ENCODE data around the gene NXT1. TPM values are rescaled to one million over a fixed set of nuclear protein-coding genes. Genes with fewer than 3 reads are reported as not detected.
"Not testable (repeated sequence)": the region's sequence is repeated elsewhere in the genome, so short reads cannot be mapped to it uniquely, and the experiment has no call there.

NXT1 gene
- total RNA-seq, 4 donors from 2014 or later: 21.3 to 42.0 (median 26.5) TPM

GRCh38 chr20:23303325-23304102 lies 47.1 kb upstream of the NXT1 start:
- 45 to 80% methylated on average over 2 to 3 of the region's 5 CpGs for WGBS, 2 donors (ENCODE audit: low coverage in 1 of 2)

DNA sequence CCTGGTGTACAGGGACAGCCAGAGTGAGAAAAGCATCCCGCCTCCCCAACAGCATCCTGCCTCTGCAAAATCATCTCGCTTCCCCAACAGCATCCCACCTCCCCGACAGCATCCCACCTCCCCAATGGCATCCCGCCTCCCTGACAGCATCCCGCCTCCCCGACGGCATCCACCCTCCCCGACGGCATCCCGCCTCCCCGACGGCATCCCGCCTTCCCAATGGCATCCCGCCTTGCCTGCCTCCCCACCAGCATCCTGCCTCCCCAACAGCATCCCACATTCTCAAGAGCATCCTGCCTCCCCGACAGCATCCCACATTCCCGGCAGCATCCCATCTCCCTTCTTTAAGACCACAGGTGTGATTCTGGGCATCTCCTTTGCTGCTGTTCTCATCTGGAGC lies 46.0 kb upstream of the NXT1 start:
- Histone ChIP-seq H3K9me3 (no peaks in the 10 kb centered on the region), H3K27ac (peak overlapping the region in 2 of 4 donors; percentile 52 to 65), H3K27me3 (no peaks in the 10 kb centered on the region), H3K4me1 (no peaks in the 10 kb centered on the region), H3K36me3 (no peaks in the 10 kb centered on the region), H3K4me3 (no peak overlapping the region)
- TF ChIP-seq POLR2A (IDR thresholded peaks at IDR 0.05): no peak
- TF ChIP-seq EP300 (IDR thresholded peaks at IDR 0.05): no peak
- TF ChIP-seq POLR2AphosphoS5 (IDR thresholded peaks at IDR 0.05): no peak
- no peak for TF ChIP-seq CTCF (IDR thresholded peaks at IDR 0.05)
- no peak for ATAC-seq
- WGBS, 2 donors (ENCODE audit: low coverage in 1 of 2): 69% methylated on average over 13 of the region's 16 CpGs; no CpG with 5 or more reads in 1 of the 2 donors

More at GRCh38 chr20:23303325-23304102, 47.1 kb upstream of the NXT1 start:
- H3K27ac ChIP-seq: peak overlapping the region in 1 of 4 donors; percentile 65
- H3K36me3 ChIP-seq: no peaks in the 10 kb centered on the region
- no peak for TF ChIP-seq POLR2A (IDR thresholded peaks at IDR 0.05)
- no peak for TF ChIP-seq CTCF (IDR thresholded peaks at IDR 0.05)
- no peak for TF ChIP-seq EP300 (IDR thresholded peaks at IDR 0.05)
- no peak for TF ChIP-seq POLR2AphosphoS5 (IDR thresholded peaks at IDR 0.05)
- no peaks in the 10 kb centered on the region for H3K4me1 ChIP-seq
- H3K27me3 ChIP-seq: no peaks in the 10 kb centered on the region
- no peak for ATAC-seq
- no peaks in the 10 kb centered on the region for H3K9me3 ChIP-seq
- no peak overlapping the region for H3K4me3 ChIP-seq

- no peaks in the 10 kb centered on the region for H3K9me3 ChIP-seq
- no peak overlapping the region for H3K4me3 ChIP-seq
- H3K36me3 ChIP-seq: no peaks in the 10 kb centered on the region
- H3K27me3 ChIP-seq: no peaks in the 10 kb centered on the region
- no peaks in the 10 kb centered on the region for H3K4me1 ChIP-seq
- H3K27ac ChIP-seq: peak overlapping the region in 2 of 4 donors; percentile 52 to 65
- peak; percentile 86 for ATAC-seq
- no peak for TF ChIP-seq POLR2A (IDR thresholded peaks at IDR 0.05)
- TF ChIP-seq EP300 (IDR thresholded peaks at IDR 0.05): no peak
- TF ChIP-seq POLR2AphosphoS5 (IDR thresholded peaks at IDR 0.05): no peak
- no peak for TF ChIP-seq CTCF (IDR thresholded peaks at IDR 0.05)
- WGBS, 2 donors (ENCODE audit: low coverage in 1 of 2): 64 to 80% methylated on average over 2 to 3 of the region's 3 CpGs
These were observed 45.5 kb upstream of the NXT1 start for GRCh38 chr20:23305098-23305497.

DNA sequence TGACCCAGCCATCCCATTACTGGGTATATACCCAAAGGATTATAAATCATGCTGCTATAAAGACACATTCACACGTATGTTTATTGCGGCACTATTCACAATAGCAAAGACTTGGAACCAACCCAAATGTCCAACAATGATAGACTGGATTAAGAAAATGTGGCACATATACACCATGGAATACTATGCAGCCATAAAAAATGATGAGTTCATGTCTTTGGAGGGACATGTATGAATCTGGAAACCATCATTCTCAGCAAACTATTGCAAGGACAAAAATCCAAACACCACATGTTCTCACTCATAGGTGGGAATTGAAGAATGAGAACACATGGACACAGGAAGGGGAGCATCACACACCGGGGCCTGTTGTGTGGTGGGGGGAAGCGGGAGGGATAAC lies 43.2 kb upstream of the NXT1 start:
- not testable (repeated sequence) for H3K27me3 ChIP-seq, H3K27ac ChIP-seq, ATAC-seq, H3K4me1 ChIP-seq, H3K4me3 ChIP-seq, H3K9me3 ChIP-seq, H3K36me3 ChIP-seq
- 92 to 95% methylated on average over 2 of the region's 4 CpGs for WGBS, 2 donors (ENCODE audit: low coverage in 1 of 2)

- peak; percentile 44 for ATAC-seq
- 81 to 100% methylated on average over 2 to 3 of the region's 3 CpGs for WGBS, 2 donors (ENCODE audit: low coverage in 1 of 2)
- Histone ChIP-seq H3K27ac (no peak overlapping the region), H3K4me1 (peaks cover 0 to 4% (median 0%) of the 10 kb centered on the region in 3 donors), H3K4me3 (no peak overlapping the region), H3K36me3 (no peaks in the 10 kb centered on the region), H3K9me3 (no peaks in the 10 kb centered on the region), H3K27me3 (no peaks in the 10 kb centered on the region)
- no peak for TF ChIP-seq CTCF (IDR thresholded peaks at IDR 0.05)
- TF ChIP-seq EP300 (IDR thresholded peaks at IDR 0.05): no peak
- TF ChIP-seq POLR2AphosphoS5 (IDR thresholded peaks at IDR 0.05): no peak
- no peak for TF ChIP-seq POLR2A (IDR thresholded peaks at IDR 0.05)
These were observed 42.6 kb upstream of the NXT1 start for GRCh38 chr20:23308024-23308423.

Measured in gastroesophageal sphincter (tissue), 4 donors.